Measurements from ENCODE around the gene PROC. TPM values are rescaled to one million over a fixed set of nuclear protein-coding genes. Genes with fewer than 3 reads are reported as not detected.

The PROC gene
- total and polyA plus RNA-seq, 9 of the 15 experiments (the other 6 are each of a cell fraction or from before 2014, with no cell fraction given) = not detected

- TF ChIP-seq E2F6 (IDR thresholded peaks at IDR 0.05; ENCODE audit: borderline replicate concordance in 1 of 2, extremely low read depth in 1 of 2, insufficient read depth in 1 of 2, insufficient read length in 1 of 2, low read depth in 1 of 2, low read length in 1 of 2, poor library complexity in 1 of 2, severe bottlenecking in 1 of 2) (peak; percentile 41 to 84), ELF4 (CRISPR knock-in tag; IDR thresholded peaks at IDR 0.05) (no peak), NFRKB (IDR thresholded peaks at IDR 0.05; ENCODE audit: low read depth) (peak; percentile 30; the same call in 1 of the 2 replicates), ZNF75A (CRISPR knock-in tag; IDR thresholded peaks at IDR 0.05) (no peak), RAD51 (IDR thresholded peaks at IDR 0.05; ENCODE audit: borderline replicate concordance, low read depth) (no peak), RFX5 (IDR thresholded peaks at IDR 0.05; ENCODE audit: low read depth, low read length) (no peak), ZNF134 (CRISPR knock-in tag; conservative IDR thresholded peaks at IDR 0.05) (no peak), KDM1A (IDR thresholded peaks at IDR 0.05) (peak; percentile 72 to 89), RCOR1 (IDR thresholded peaks at IDR 0.05; ENCODE audit: borderline replicate concordance in 1 of 2, low read depth in 2 of 2, low read length in 2 of 2) (peak in 1 of 2 experiments; percentile 68; a peak in 2 of 4 replicates), HDAC1 (IDR thresholded peaks at IDR 0.05) (peak in 1 of 2 experiments; percentile 56; a peak in 1 of 4 replicates), ASH1L (IDR thresholded peaks at IDR 0.05; ENCODE audit: borderline replicate concordance, low read depth, partially characterized antibody) (no peak), BCOR (IDR thresholded peaks at IDR 0.05) (peak; percentile 98), RBM39 (optimal IDR thresholded peaks at IDR 0.05; ENCODE audit: low read depth, low read length) (no peak), HDGF (IDR thresholded peaks at IDR 0.05) (peak; percentile 80; the same call in 1 of the 2 replicates), FOXO4 (CRISPR knock-in tag; IDR thresholded peaks at IDR 0.05) (no peak), ZSCAN32 (CRISPR knock-in tag; IDR thresholded peaks at IDR 0.05) (no peak), SMAD4 (CRISPR knock-in tag; conservative IDR thresholded peaks at IDR 0.05) (peak; percentile 99), TFAM (CRISPR knock-in tag; conservative IDR thresholded peaks at IDR 0.05) (no peak)
Observed at GRCh38 chr2:127408004-127408806, 10.0 kb upstream of the PROC start (continued).
